ENCODE data around the gene RSRC1.

DNA sequence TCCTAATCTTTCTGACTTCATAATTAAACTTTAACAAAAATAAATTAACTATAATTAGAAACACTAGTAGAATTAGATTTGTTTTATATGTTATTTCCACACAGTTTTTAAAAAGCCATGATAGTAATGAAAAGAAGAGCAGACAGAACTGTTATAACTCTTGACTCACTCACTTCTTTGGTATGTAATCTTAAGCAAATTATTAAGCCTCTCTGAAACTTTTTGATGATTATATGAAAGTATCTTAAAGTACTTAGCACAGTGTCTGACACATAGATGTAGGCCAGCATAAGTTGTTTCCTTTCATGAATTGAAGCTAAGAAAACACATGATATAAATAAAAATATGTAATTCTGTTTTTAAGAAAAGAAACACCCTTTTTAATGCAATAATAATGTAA, 337.5 kb downstream of the RSRC1 start:
- TF ChIP-seq POLR2A (IDR thresholded peaks at IDR 0.05; ENCODE audit: low read depth, low read length) (no peak), POU2F2 (IDR thresholded peaks at IDR 0.05; ENCODE audit: low read depth, low read length) (no peak), POLR2AphosphoS5 (IDR thresholded peaks at IDR 0.05; ENCODE audit: low read depth, low read length) (no peak), PAX5 (IDR thresholded peaks at IDR 0.05; ENCODE audit: insufficient read depth, low read length, severe bottlenecking) (no peak)
